NCI-H1436 treated with DMSO at 0.1 percent for 48 hours (cell line): ENCODE results near the gene ZNF609.

ENCODE experiments used
- DNase-seq: peaks from one replicate; lab custom pipeline; 2025; lab: John Stamatoyannopoulos, UW

Gene ZNF609, protein sequence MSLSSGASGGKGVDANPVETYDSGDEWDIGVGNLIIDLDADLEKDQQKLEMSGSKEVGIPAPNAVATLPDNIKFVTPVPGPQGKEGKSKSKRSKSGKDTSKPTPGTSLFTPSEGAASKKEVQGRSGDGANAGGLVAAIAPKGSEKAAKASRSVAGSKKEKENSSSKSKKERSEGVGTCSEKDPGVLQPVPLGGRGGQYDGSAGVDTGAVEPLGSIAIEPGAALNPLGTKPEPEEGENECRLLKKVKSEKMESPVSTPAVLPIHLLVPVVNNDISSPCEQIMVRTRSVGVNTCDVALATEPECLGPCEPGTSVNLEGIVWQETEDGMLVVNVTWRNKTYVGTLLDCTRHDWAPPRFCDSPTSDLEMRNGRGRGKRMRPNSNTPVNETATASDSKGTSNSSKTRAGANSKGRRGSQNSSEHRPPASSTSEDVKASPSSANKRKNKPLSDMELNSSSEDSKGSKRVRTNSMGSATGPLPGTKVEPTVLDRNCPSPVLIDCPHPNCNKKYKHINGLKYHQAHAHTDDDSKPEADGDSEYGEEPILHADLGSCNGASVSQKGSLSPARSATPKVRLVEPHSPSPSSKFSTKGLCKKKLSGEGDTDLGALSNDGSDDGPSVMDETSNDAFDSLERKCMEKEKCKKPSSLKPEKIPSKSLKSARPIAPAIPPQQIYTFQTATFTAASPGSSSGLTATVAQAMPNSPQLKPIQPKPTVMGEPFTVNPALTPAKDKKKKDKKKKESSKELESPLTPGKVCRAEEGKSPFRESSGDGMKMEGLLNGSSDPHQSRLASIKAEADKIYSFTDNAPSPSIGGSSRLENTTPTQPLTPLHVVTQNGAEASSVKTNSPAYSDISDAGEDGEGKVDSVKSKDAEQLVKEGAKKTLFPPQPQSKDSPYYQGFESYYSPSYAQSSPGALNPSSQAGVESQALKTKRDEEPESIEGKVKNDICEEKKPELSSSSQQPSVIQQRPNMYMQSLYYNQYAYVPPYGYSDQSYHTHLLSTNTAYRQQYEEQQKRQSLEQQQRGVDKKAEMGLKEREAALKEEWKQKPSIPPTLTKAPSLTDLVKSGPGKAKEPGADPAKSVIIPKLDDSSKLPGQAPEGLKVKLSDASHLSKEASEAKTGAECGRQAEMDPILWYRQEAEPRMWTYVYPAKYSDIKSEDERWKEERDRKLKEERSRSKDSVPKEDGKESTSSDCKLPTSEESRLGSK (N-terminal part only)

DNA sequence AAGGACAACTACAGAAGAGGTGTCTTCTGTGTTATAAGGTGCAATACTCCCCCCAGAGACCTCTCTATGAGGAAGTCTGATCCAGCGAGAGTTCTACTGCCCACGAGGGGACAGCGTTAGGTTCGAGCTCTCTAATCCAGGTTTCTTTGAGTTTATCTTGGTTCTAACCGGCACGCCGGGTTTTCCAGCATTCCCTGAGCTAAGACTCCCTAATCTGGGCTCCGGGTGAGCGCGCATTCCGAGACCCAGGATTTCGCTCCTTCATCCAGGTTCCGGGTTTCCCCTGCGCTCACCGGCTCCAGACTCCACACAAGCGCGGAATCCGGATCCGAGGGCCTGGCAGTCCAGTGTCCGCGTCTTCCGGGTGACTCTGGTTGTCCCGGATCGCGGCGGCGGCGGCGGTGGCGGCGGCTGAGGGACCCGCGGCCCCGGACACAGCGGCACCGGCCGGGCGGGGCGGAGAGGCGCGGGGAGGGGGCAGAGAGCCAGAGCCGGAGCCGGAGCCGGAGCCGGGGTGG is at the start of gene ZNF609:
TSS of gene ZNF609 (plus strand) at position 373 of the 518 bp plus-strand sequence. CDS start 38,842 bp downstream, outside the sequence.
- DNase-seq = no peak

DNA sequence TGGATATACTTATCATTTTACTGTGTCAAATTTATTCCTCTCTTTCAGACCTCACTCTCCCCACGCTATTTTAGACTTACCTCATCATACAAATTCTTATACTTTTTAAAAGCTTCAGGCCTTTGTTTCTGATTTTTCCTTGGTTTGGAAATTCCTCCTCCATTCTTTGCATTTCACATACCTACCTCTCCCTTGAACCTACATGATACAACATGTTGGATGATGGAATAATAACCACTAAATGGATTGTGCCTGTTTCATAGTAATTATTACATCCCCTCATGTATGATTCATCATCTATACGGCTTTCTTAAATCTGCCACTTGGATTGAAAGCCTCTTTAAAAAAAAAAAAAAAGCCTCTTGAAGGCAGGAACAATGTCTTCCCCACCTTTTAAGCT is 48.2 kb upstream of the ZNF609 start:
- no peak for DNase-seq

DNA sequence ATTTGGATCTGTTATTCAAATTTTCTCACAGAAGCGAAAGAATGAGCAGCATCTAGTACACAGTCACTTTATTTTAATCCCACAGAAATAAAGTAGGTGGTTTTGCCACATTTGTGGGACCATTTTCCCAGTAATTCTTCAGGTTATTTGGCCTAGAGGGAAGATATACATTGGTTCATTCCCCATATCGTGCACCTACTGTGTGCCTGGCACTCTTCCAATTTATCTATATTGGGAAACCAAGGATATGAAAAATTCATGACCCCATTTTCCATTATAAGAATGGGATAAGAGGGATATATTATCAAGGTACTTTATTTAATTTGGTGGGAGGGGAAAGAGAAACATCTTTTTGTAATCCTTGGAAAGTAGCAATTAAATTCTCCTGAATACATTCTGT is 37.7 kb upstream of the ZNF609 start:
- DNase-seq = no peak

DNA sequence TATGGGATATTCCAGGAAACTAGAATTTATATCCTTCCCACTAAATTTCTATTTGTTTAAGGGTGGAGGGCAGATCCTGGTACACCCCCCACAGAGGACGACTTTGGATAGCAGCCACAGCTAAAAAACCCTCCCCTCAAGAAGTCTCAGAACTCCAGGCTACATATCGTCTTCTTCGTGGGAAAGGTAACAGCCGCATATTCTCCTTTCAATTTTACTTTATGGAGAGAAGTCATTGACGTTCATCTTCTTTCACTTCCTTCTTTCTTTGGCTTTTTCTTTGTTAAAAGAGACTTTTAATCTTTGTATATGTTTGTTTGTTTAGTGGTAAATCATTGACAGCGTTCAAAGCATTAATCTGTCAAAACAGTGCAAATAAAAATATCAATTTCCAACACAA is 36.4 kb upstream of the ZNF609 start:
- DNase-seq = no peak

DNA sequence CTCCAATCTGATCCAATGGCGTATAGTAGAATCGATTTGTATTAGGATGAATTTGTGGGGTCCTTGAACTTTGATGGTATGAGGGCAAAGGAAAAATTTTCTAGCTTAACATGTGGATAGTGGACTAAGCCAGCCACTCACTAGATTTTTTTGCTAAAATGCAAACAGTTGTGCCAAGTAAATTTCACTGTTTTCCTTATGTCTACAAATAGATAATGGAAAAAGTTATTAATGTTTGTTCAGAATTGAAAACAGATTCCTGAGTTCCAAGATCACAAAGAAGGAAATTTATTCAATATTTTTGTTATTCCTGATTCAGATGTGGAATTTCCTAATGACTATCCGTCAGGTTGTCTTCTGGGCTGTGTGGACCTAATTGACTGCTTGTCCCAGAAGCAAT is 35.2 kb upstream of the ZNF609 start:
- DNase-seq = no peak

DNA sequence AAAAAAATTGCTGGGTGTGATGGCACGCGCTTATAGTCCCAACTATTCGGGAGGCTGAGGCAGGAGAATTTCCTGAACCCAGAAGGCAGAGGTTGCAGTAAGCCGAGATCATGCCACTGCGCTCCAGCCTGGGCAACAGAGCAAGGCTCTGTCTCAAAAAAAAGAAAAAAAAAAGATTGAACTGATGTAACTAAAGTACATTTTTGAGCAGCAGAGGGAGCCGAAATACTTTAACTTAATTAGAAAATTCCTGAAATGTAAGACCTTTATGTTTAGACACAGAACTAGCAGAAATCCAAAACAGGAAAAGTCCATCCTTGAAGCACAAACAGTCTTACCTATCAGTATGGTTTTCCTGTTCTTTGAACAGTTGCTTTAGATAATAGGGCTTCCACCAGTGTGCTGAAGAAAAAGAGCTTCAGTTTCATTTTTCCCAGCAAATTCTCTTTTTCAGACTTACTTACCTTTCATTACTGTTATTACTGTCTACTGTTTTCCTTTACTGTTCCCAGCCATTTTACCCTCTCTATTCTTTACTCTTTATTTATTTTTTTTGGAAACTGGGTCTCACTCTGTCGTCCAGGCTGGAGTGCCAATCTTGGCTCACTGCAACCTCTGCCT is 33.4 kb upstream of the ZNF609 start:
- no peak for DNase-seq

DNA sequence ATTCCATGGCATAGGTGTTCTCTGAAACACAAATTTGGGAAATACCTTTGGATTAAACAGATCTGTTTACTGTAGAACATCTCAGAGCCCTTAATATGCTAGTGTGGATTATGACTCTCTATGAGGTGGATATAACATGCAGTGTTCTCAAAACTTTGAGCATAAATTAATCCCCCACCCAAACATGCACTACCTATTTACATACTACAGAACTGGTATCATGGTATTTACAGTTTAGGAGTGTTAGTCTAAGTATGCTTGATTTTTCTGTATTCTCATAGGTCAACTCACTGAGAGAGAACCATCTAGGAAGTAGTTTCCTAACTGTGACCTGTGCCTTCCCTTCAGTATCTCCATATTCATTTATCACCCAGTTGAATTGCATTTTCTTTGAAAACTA is 30.9 kb upstream of the ZNF609 start:
- no peak for DNase-seq

DNA sequence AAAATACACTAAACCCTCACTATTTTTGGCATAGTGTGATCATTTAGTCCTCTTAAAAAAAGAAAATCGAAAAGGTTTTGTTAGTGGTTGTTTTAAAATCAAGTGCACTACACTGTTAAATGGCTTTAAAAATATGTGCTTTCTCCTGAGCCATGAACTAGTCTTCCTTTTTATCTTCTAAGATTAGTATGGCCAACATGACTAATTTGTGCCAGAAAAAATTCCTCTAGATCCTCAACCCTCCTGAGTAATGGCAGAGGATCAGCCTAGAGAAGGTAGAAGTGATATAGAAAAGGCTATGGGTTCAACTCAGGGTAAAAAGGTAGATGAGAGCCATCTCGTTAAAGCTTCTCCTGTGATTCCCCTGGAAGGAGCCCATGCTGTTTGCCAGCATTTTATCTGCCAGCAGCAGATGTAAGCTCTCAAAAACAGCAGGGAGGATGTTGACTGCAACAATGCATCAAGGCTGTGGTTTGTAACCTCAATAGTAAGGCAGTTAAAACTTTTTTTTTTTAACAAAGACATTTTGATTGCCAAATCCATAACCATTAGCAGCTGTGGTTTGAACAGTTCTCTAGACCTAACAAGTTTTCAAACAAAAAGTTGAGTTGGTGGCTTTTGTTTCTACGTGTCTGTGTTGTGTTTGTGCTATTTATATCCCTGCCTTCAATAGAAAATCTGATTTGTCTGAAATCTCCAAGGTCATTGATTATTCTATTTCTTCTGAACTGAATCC is 30.2 kb upstream of the ZNF609 start:
- no peak for DNase-seq

DNA sequence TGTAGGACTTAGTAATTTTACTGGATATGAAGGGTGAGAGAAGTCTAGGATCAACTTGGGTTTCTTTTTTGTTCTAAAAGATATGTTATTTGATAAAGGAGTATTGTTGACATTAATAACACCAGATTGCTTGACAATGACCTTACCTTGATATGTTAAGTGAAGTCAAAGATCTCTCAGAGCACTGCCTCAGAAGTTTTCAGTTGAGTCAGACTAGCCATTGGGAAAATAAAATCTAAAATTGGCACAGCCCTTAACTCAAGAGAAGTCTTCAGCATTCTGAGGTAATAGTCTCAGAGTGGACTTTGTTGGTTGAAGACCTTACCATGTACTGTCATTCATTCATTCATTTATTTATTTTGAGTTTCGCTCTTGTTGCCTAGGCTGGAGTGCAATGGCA is 22.4 kb upstream of the ZNF609 start:
- DNase-seq = no peak

DNA sequence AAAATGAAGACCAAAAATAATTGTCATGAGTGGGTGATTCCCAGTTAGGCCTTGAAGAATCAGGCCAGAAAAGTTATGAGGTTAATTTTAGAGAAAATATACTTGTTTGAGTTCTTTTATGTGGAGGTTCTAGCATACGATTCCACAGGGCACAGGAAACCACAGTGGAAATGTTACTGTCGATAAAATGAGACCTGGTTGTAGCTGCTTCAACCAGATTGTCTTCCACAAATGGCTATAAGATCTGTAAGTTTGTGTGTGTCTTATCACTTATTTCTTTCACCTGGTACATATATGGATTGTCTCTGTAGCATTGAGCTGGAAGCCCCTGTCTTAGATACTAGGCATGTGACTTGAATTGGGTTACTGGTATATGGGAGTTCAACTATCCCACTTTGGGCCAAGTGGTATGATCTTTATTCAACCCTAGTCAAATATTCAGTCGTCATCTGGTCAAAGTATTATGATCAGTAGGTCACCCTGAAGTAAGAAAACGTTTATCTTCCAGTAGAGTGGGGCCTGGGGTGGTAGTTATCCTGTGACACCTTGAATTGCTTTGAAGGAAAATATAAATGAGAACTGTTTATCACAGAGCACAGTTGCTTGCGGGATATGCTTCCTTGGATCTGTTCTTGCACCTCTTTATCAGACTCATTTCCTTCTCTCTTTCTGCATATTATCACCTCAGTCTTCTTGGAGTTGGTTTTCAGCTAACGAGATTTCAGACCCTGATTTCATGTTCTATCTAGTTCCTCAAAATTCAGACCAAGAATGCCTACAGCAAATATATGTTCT is 21.5 kb upstream of the ZNF609 start:
- no peak for DNase-seq

DNA sequence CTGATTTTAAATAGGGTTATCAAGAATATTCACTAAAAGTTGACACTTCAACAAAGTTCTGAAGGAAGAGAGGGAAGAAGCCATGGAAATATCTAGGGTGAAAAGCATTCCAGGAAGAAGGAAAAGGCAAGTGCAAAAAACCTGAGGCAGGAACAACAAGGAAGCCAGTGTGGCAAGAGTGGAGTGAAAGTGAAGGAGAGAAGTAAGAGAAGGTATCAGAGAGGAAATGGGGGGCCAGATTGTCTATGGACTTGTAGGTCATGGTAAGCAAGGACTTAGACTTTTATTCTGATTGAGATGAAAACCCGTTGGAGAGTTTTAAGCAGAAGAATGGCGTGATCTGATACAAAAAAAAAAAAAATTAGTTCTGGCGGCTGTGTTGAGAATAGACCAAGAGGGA is 18.5 kb upstream of the ZNF609 start:
- no peak for DNase-seq

DNA sequence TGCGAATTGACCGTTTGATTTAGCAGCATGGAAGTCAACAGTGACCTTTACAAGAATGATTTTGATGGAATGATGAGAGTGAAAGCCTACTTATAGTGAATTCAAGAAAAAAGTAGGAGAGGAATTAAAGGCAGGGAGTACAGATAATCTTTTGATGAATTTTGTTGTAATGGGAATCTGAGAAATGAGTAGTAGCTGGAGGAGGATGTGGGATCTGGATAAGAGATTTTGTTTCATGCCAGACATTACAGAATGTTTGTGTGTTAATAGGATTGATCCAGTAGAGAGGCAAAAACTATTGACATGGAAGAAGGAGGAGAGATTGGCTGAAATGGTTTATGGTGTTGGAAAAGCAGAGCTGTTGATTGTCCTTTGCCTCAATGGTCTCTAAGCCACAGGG is 17.4 kb upstream of the ZNF609 start:
- DNase-seq = no peak

DNA sequence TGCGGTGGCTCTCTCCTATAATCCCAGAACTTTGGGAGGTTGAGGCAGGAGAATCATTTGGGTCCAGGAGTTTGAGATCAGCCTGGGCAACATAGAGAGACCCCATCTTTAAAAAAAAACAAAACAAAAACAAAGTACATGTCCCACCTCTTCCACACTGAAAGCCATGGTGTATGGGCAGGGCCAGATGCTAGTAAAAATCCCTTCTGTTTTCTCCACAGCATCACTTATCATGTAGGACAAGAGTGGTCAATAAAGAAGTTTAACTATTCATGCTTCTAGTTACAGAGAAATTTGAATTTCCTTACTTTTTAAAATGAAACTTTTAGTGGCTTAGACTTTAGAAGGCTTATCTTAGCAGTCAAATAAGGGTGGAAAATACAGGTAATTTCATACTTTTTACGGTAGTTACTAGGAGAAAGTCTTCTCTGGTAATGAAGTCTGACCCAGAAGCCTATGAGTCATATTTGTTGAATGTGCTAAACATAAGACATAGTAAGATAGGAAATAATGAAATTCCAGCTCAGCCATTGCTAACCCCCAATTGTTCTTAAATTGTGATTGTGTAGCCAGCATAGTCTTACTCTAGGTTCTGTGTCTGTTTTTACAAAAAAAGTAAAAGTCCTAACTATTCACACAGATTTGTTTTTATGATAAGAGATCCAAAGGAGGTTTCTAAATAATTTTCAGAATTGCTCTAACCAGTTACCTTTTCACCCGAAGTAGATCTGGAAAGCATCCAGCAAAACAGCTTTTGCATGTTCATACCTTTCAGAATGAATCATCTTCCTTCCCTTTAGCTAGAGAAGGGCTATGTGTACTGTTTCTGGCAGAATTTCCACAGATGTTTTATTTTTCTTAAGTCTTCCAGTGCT is 16.4 kb upstream of the ZNF609 start:
- DNase-seq = no peak

DNA sequence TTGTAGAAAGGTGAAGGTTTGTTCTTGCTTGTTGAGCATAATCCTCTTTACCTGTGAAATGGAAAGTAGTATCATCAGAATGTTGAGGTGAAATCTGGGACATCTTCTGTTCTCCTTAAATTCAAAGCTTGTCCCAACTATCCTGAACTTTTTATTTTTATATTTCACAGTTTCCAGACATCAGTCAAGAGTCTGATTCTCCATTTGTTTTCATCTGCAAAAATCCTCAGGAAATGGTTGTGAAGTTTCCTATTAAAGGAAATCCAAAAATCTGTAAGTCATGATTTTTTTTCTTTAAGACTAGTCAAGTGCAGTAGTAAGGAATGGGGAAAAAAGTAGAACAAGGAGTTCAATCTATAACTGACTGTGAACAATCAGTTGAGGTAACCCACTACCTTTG is 15.5 kb upstream of the ZNF609 start:
- DNase-seq = no peak

DNA sequence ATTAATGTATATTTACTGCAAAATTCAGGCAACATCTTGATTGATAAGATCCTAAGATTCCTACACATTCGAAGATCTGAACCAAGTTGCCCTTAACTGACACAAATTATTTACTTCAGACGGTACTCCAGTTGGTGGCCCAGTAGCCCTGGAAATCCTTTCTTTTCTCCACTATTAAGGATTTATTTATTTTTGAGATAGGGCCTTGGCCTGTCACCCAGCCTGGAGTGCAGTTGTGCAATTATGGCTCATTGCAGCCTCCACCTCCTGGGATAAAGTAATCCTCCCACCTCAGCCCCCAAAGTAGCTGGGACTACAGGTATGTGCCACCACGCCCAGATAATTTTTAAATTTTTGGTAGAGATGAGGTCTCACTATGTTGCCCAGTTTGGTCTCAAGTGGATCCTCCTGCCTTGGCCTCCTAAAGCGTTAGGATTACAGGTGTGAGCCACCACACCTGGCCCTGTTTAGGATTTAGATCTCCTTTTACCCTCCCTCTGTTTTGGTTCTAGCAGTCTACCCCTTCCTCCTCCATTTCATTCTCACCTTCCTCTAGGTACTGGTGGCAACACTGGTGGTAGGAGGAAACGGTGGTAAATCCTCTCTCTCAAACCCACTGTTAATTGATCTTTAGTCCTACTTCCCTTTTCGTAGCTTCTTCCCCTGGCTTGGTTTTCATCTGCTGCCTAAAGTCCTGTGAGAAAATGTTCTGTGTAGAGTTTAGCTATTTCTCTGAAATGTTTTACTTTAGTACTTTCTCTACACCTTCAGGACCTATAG is 12.7 kb upstream of the ZNF609 start:
- no peak for DNase-seq

DNA sequence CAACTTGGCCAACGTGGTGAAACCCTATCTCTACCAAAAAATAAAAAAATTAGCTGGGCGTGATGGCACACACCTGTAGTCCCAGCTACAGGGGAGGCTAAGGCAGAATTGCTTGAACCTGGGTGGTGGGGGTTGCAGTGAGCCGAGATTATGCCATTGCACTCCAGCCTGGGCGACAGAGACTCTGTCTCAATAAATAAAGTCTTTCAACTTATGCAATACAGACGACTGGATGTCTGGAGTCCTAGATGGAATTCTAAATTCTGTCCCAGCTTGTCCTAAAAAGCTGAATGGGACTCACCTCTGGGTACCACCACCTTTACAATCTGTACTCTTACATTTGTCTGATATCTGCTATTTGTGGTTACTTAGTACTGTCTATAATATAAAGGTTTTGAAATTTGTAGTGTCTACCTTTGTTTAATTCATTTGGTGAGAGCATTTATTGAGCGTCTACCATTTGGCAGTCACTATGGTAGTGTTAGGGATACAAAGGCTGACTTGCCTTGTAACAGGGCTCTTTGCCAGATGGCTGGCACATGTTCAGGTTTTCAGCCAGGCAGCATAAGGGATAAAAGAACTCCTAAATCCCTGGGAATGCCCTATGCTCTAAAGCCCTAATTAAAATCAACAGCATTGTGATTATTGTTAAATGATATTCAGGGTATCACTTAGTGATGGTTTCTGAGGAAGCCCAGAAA is 7.2 kb upstream of the ZNF609 start:
- DNase-seq = no peak

DNA sequence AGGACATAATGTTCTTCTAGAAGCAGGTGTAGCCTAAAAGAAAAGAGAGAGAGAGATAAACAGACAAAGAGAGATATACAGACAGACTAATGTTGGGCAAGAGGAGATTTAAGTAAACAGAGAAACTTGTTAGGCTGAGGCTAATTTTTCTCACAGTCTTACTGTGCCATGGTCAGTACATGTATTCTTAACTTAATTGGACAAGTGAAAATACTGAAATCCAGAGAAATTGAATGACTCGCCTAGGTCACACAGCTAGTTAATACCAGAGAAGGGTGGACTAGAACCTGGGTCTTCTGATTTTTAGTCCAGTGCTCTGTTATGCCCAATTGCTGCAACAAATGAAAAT is 6.7 kb upstream of the ZNF609 start:
- no peak for DNase-seq

DNA sequence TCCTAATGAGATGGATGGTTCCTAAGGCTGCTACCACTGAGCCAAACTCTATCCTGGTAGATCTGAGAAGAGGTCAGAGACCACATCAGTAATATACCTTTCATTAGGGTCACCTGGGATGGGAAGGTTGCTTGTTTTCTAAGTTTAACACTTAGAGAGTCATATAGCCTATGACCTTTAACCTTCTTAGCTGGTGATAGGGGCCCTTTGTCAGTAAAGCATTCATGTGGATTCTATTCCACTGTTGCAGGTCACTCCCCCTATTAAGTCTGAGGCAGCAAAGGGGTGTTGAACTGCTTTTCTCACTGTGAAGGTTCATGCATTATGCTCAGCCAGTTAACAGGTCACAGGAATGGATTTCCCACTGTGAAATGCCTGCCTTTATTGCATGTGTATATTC is 6.1 kb upstream of the ZNF609 start:
- no peak for DNase-seq
